DOHH2 (cell line): ENCODE results near the gene GBX2.

Source experiments
- H3F3A ChIP-seq: fragments of 200-600 bp; sonication (generic), shearing (Covaris generic); 2 replicates; pipeline ENCODE4 v1.6.0; 2016; ENCODE audit warnings: antibody characterized with exemption, mild to moderate bottlenecking; ENCODE audit not compliant: control insufficient read depth, insufficient read depth
- H3K27ac ChIP-seq: fragments of 200-600 bp; sonication (generic); 2 replicates; pipeline ENCODE4 v1.5.1; 2014; ENCODE audit warnings: low read depth, mild to moderate bottlenecking, low read length, moderate library complexity
- H3K27me3 ChIP-seq: fragments of 200-600 bp; sonication (generic); 2 replicates; pipeline ENCODE4 v1.6.1; 2014; ENCODE audit warnings: mild to moderate bottlenecking, low read length, mixed read lengths; ENCODE audit not compliant: control insufficient read depth
- H3K36me3 ChIP-seq: fragments of 200-600 bp; sonication (generic); 2 replicates; pipeline ENCODE4 v1.6.1; 2014; ENCODE audit warnings: mild to moderate bottlenecking, low read length, moderate library complexity, mixed read lengths; ENCODE audit not compliant: control insufficient read depth
- H3K4me1 ChIP-seq: fragments of 200-600 bp; sonication (generic); 2 replicates; pipeline ENCODE4 v1.6.1; 2014; ENCODE audit warnings: mild to moderate bottlenecking, low read length, mixed read lengths; ENCODE audit not compliant: control insufficient read depth
- H3K4me2 ChIP-seq: fragments of 200-600 bp; sonication (generic); 2 replicates; pipeline ENCODE4 v1.6.0; 2014; ENCODE audit warnings: mild to moderate bottlenecking, low read length, moderate library complexity
- H3K4me3 ChIP-seq: fragments of 200-600 bp; sonication (generic); 2 replicates; pipeline ENCODE4 v1.5.1; 2014; ENCODE audit warnings: mild to moderate bottlenecking, low read length, mixed read lengths
- H3K79me2 ChIP-seq: fragments of 200-600 bp; sonication (generic); 2 replicates; pipeline ENCODE4 v1.6.1; 2014; ENCODE audit warnings: mild to moderate bottlenecking, low read length, mixed read lengths; ENCODE audit not compliant: control insufficient read depth
- H3K9me2 ChIP-seq: fragments of 200-600 bp; sonication (generic); replicated peaks from 2 replicates; pipeline ENCODE4 v1.6.1; 2014; ENCODE audit warnings: mild to moderate bottlenecking, low read length, mixed read lengths; ENCODE audit not compliant: control insufficient read depth
- H3K9me3 ChIP-seq: fragments of 200-600 bp; sonication (generic); 2 replicates; pipeline ENCODE4 v1.6.1; 2014; ENCODE audit warnings: antibody characterized with exemption, low read length, mixed read lengths; ENCODE audit not compliant: control insufficient read depth, insufficient read depth
- H4K20me1 ChIP-seq: fragments of 200-600 bp; sonication (generic); 2 replicates; pipeline ENCODE4 v1.6.0; 2014; ENCODE audit warnings: low read depth, mild to moderate bottlenecking, antibody characterized with exemption, low read length, moderate library complexity; ENCODE audit not compliant: control insufficient read depth, insufficient read depth
- CTCF ChIP-seq: fragments of 200-600 bp; sonication (generic); IDR thresholded peaks from one replicate; pipeline ENCODE4 v1.5.1; 2014; ENCODE audit warnings: antibody characterized with exemption, mild to moderate bottlenecking, low read depth, low read length; ENCODE audit not compliant: poor library complexity, severe bottlenecking
- EZH2phosphoT487 ChIP-seq: fragments of 200-600 bp; sonication (generic); IDR thresholded peaks from 2 replicates; pipeline ENCODE4 v1.6.1; 2017; ENCODE audit warnings: borderline replicate concordance, mild to moderate bottlenecking, antibody characterized with exemption, low read length, moderate library complexity, mixed read lengths

GBX2 gene

GRCh38 chr2:236125541-236125940 lies 42.6 kb downstream of the GBX2 start:
- H3K79me2 ChIP-seq, result no peaks in the 10 kb centered on the region
- no peak overlapping the region for H3K4me3 ChIP-seq
- H3K9me2 ChIP-seq, result no peaks in the 10 kb centered on the region
- no peaks in the 10 kb centered on the region for H3K4me1 ChIP-seq
- H3F3A ChIP-seq, result no peaks in the 10 kb centered on the region
- no peak overlapping the region for H3K4me2 ChIP-seq
- no peaks in the 10 kb centered on the region for H3K27me3 ChIP-seq
- no peak overlapping the region for H3K27ac ChIP-seq
- H3K9me3 ChIP-seq, result no peaks in the 10 kb centered on the region
- H3K36me3 ChIP-seq, result no peaks in the 10 kb centered on the region
- no peak for TF ChIP-seq EZH2phosphoT487
- TF ChIP-seq CTCF, result no peak
- H4K20me1 ChIP-seq, result no peaks in the 10 kb centered on the region

GRCh38 chr2:236124182-236124893 lies 43.8 kb downstream of the GBX2 start:
- Histone ChIP-seq H3K36me3 (no peaks in the 10 kb centered on the region), H3K4me3 (no peak overlapping the region), H3K9me3 (no peaks in the 10 kb centered on the region), H3K4me2 (no peak overlapping the region), H3F3A (no peaks in the 10 kb centered on the region), H4K20me1 (no peaks in the 10 kb centered on the region), H3K9me2 (no peaks in the 10 kb centered on the region), H3K27me3 (no peaks in the 10 kb centered on the region), H3K4me1 (no peaks in the 10 kb centered on the region), H3K27ac (no peak overlapping the region), H3K79me2 (no peaks in the 10 kb centered on the region)
- TF ChIP-seq CTCF (no peak), EZH2phosphoT487 (no peak)

GRCh38 chr2:236123716-236124115 lies 44.5 kb downstream of the GBX2 start:
- H3K4me1 ChIP-seq, result no peaks in the 10 kb centered on the region
- no peak overlapping the region for H3K4me3 ChIP-seq
- no peak overlapping the region for H3K27ac ChIP-seq
- H3K9me2 ChIP-seq, result no peaks in the 10 kb centered on the region
- no peaks in the 10 kb centered on the region for H3F3A ChIP-seq
- no peaks in the 10 kb centered on the region for H4K20me1 ChIP-seq
- no peaks in the 10 kb centered on the region for H3K79me2 ChIP-seq
- no peak overlapping the region for H3K4me2 ChIP-seq
- no peaks in the 10 kb centered on the region for H3K9me3 ChIP-seq
- H3K27me3 ChIP-seq, result no peaks in the 10 kb centered on the region
- no peaks in the 10 kb centered on the region for H3K36me3 ChIP-seq
- TF ChIP-seq EZH2phosphoT487 (no peak), CTCF (no peak)
